CD4-positive, alpha-beta T cell (primary cell): ENCODE data around the gene ALPK3. TPM values are rescaled to one million over a fixed set of nuclear protein-coding genes. Genes with fewer than 3 reads are reported as not detected.

ENCODE experiments used
- ATAC-seq: fragments of 200-7000 bp; cut with Tn5 transposase; one replicate; pipeline ENCODE4 v1.10.0; 2022; ENCODE audit warnings: mild to moderate bottlenecking; ENCODE audit not compliant: poor library complexity
- CTCF ChIA-PET: fragments of 350-600 bp; sonication (Branson Sonifier 250); formaldehyde crosslinking; loops from one replicate; lab custom pipeline; 2021; ENCODE audit warnings: antibody characterized with exemption, inconsistent platforms; lab: Charles Lee
- POLR2A ChIA-PET: fragments of 350-600 bp; sonication (Branson Sonifier 250); formaldehyde crosslinking; loops from one replicate; lab custom pipeline; 2021; ENCODE audit warnings: antibody characterized with exemption, inconsistent platforms; lab: Charles Lee
- DNase-seq, 14 experiments: peaks; one replicate each; pipeline ENCODE4 v3.0.0-alpha.2; 2013 to 2020; ENCODE audit warnings: mixed read lengths in 2 of 14
- H3K27ac ChIP-seq, 2 donors: one replicate each; pipeline versions ENCODE4 v1.5.1 to v1.7.0; 2013; ENCODE audit warnings: low read length in 2 of 2, low read depth in 1 of 2, mild to moderate bottlenecking in 1 of 2
- H3K27me3 ChIP-seq, 2 experiments: 1 replicate in 1 of 2; 2 replicates in 1 of 2; pipeline versions ENCODE4 v1.6.1 to v1.7.0; 2013; ENCODE audit warnings: low read length in 2 of 2, control low read depth in 1 of 2, mild to moderate bottlenecking in 1 of 2, moderate library complexity in 1 of 2; ENCODE audit not compliant: insufficient read depth in 2 of 2, control insufficient read depth in 1 of 2
- H3K36me3 ChIP-seq: one replicate; pipeline ENCODE4 v1.6.1; 2013; ENCODE audit warnings: low read length, control low read depth; ENCODE audit not compliant: insufficient read depth
- H3K4me1 ChIP-seq: one replicate; pipeline ENCODE4 v1.6.1; 2013; ENCODE audit warnings: low read length, control low read depth; ENCODE audit not compliant: insufficient read depth
- H3K4me3 ChIP-seq: one replicate; pipeline ENCODE4 v1.5.1; 2013; ENCODE audit warnings: mild to moderate bottlenecking, low read length, moderate library complexity
- H3K9me3 ChIP-seq, 2 experiments: 1 replicate in 1 of 2; 2 replicates in 1 of 2; pipeline versions ENCODE4 v1.6.1 to v1.7.0; 2013; ENCODE audit warnings: low read length in 2 of 2, mild to moderate bottlenecking in 2 of 2, control low read depth in 1 of 2, moderate library complexity in 1 of 2; ENCODE audit not compliant: control insufficient read depth in 1 of 2, insufficient read depth in 1 of 2
- H3K27ac Mint-ChIP-seq: one replicate; pipeline ENCODE4 v1.8.0; 2020; ENCODE audit warnings: mixed read lengths
- H3K27me3 Mint-ChIP-seq: one replicate; pipeline ENCODE4 v1.8.0; 2021; ENCODE audit warnings: mixed read lengths
- H3K36me3 Mint-ChIP-seq: one replicate; pipeline ENCODE4 v1.8.0; 2021; ENCODE audit warnings: low read depth, mixed read lengths
- H3K4me1 Mint-ChIP-seq: one replicate; pipeline ENCODE4 v1.8.0; 2021; ENCODE audit warnings: low read depth, mixed read lengths
- H3K4me3 Mint-ChIP-seq: one replicate; pipeline ENCODE4 v1.8.0; 2020; ENCODE audit warnings: mild to moderate bottlenecking, mixed read lengths
- H3K9me3 Mint-ChIP-seq: one replicate; pipeline ENCODE4 v1.8.0; 2020; ENCODE audit warnings: mixed read lengths
- intact Hi-C, 2 experiments: fragments of 100-400 bp; cut with DNase I in 1 of 2; cut with micrococcal nuclease in 1 of 2; formaldehyde crosslinking; loops; one replicate each; pipeline versions ENCODE4 v1.15.1 to v1.9.0; 2023 to 2025; cut with DNase I, micrococcal nuclease
- total RNA-seq, 174 experiments: library from RNA in 2 of 174; stranded (reverse) in 2 of 174; gene quantifications; one replicate each; pipeline ENCODE4 v1.2.3 and lab custom pipeline; 2021 to 2026
- TF ChIP-seq, protein P1 (sequence below): fragments of 200-600 bp; IDR thresholded peaks from one replicate; pipeline ENCODE4 v1.8.0; 2022; ENCODE audit warnings: antibody characterized with exemption, mild to moderate bottlenecking

The ALPK3 gene
- total RNA-seq, 2 experiments from 2014 or later: 0.14 TPM

DNA sequence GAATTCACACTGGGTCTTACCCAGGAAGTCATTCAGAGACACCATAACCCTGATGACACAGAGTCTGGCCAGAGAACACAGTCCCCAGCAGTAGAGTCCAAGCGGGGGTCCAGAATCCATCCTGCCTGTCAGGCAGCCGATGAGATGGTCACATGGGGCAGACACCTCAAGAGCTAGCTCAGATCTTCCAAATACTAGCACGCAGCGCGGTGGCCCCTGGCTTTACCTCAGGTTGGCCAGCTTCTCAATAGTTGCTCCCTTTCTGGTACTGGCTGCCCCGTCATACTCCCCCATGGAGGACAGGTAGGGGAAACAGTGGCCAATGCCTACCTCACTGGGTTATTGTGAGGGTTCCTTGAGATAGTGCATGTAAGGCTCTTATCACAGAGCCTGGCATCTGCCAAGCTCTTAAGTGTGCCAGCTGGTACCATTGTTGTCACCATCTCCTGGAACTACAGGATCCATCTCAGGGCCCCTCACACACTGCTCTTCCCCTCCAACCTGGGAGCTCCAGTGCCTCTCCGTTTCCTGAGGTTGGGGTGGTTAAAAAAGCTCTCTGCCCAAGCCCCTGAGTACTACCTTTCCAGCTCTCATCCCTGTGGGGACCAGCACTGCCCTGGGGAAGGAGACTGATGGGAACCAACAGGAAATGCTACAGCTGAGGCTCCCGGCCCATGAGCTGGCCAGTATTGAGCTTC lies 63.8 kb downstream of the ALPK3 start:
- H3K27me3 ChIP-seq: no peaks in the 10 kb centered on the region
- Mint-ChIP-seq H3K9me3 (no peaks in the 10 kb centered on the region), H3K36me3 (no peaks in the 10 kb centered on the region), H3K4me3 (no peak overlapping the region), H3K27ac (no peak overlapping the region), H3K4me1 (no peaks in the 10 kb centered on the region), H3K27me3 (no peaks in the 10 kb centered on the region)
- H3K27ac ChIP-seq: no peak overlapping the region
- no peaks in the 10 kb centered on the region for H3K4me1 ChIP-seq
- no peaks in the 10 kb centered on the region for H3K9me3 ChIP-seq
- ATAC-seq: no peak
- H3K36me3 ChIP-seq: no peaks in the 10 kb centered on the region
- no peak for DNase-seq
- H3K4me3 ChIP-seq: no peak overlapping the region
- ChIA-PET CTCF (no interaction called here), POLR2A (no interaction called here)
- TF ChIP-seq, protein P1, sequence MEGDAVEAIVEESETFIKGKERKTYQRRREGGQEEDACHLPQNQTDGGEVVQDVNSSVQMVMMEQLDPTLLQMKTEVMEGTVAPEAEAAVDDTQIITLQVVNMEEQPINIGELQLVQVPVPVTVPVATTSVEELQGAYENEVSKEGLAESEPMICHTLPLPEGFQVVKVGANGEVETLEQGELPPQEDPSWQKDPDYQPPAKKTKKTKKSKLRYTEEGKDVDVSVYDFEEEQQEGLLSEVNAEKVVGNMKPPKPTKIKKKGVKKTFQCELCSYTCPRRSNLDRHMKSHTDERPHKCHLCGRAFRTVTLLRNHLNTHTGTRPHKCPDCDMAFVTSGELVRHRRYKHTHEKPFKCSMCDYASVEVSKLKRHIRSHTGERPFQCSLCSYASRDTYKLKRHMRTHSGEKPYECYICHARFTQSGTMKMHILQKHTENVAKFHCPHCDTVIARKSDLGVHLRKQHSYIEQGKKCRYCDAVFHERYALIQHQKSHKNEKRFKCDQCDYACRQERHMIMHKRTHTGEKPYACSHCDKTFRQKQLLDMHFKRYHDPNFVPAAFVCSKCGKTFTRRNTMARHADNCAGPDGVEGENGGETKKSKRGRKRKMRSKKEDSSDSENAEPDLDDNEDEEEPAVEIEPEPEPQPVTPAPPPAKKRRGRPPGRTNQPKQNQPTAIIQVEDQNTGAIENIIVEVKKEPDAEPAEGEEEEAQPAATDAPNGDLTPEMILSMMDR: no peak
- intact Hi-C loops: no loop called here

DNA sequence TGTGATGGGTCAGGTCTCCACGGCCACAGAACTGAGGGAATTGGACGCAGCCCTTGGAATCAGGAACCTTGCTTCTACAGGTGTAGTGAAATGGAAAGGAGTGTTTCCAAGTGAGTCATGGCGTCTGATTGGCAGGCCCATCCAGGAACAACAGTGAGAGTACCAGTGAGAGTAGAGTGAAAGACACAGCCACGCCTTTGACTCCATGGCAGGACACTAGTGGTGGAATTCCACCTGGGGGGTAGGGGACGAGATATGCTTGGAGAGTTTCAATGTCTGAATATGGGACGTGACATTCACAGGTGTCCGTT lies 64.3 kb downstream of the ALPK3 start:
- Mint-ChIP-seq H3K4me1 (no peaks in the 10 kb centered on the region), H3K27ac (no peak overlapping the region), H3K9me3 (no peaks in the 10 kb centered on the region), H3K36me3 (no peaks in the 10 kb centered on the region), H3K27me3 (no peaks in the 10 kb centered on the region), H3K4me3 (no peak overlapping the region)
- no peak for ATAC-seq
- no peaks in the 10 kb centered on the region for H3K36me3 ChIP-seq
- ChIA-PET CTCF (no interaction called here), POLR2A (no interaction called here)
- no peaks in the 10 kb centered on the region for H3K9me3 ChIP-seq
- TF ChIP-seq, protein P1: no peak
- intact Hi-C loops: no loop called here
- H3K27ac ChIP-seq: no peak overlapping the region
- no peaks in the 10 kb centered on the region for H3K4me1 ChIP-seq
- H3K4me3 ChIP-seq: no peak overlapping the region
- DNase-seq: no peak
- no peaks in the 10 kb centered on the region for H3K27me3 ChIP-seq

DNA sequence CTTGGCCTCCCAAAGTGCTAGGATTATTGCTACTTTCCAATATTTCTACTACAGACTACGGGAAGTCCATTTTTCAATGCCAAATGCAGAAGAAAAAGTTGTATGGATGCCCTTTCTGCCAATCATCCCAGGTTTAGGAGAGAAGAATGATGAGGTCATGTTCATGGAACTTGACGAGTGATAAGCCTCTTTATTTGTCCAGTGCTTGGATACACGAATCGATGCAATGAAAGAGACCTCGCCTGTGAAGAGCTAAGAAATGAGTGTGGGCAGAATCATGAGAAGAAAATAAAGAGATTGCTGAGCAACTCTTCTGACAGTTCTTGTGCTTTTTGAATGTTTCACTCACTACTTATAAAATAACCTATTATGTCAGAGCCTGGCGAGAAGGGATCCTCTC lies 66.3 kb downstream of the ALPK3 start:
- DNase-seq (no peak), ATAC-seq (no peak)
- H3K27ac Mint-ChIP-seq: no peak overlapping the region
- no peaks in the 10 kb centered on the region for H3K4me1 Mint-ChIP-seq
- intact Hi-C loops: no loop called here
- no peaks in the 10 kb centered on the region for H3K36me3 Mint-ChIP-seq
- Histone ChIP-seq H3K4me1 (no peaks in the 10 kb centered on the region), H3K27me3 (no peaks in the 10 kb centered on the region), H3K27ac (no peak overlapping the region), H3K36me3 (no peaks in the 10 kb centered on the region), H3K4me3 (no peak overlapping the region), H3K9me3 (no peaks in the 10 kb centered on the region)
- H3K4me3 Mint-ChIP-seq: no peak overlapping the region
- no peaks in the 10 kb centered on the region for H3K9me3 Mint-ChIP-seq
- H3K27me3 Mint-ChIP-seq: no peaks in the 10 kb centered on the region
- ChIA-PET POLR2A (no interaction called here), CTCF (no interaction called here)
- TF ChIP-seq, protein P1: no peak
